Measurements from ENCODE around the gene CCNL1.
A peak's percentile ranks its signal among the peaks of the same experiment; 100 is the strongest.

CCNL1 gene

GRCh38 chr3:157145606-157146322, 14.2 kb downstream of the CCNL1 start:
- DNase-seq, result no peak

- DNase-seq, result no peak
These were observed 17.6 kb downstream of the CCNL1 start for GRCh38 chr3:157142315-157142714.

- no peak for DNase-seq
These were observed 19.9 kb downstream of the CCNL1 start for GRCh38 chr3:157139938-157140534.

GRCh38 chr3:157136647-157137387, 23.1 kb downstream of the CCNL1 start:
- no peak for DNase-seq

- no peak for DNase-seq
These were observed 24.1 kb downstream of the CCNL1 start for GRCh38 chr3:157135671-157136396.

- no peak for DNase-seq
These were observed 25.2 kb downstream of the CCNL1 start for GRCh38 chr3:157134620-157135191.

- DNase-seq, result no peak
These were observed 26.3 kb downstream of the CCNL1 start for GRCh38 chr3:157133434-157134320.

- no peak for DNase-seq
These were observed 27.0 kb downstream of the CCNL1 start for GRCh38 chr3:157132936-157133335.

GRCh38 chr3:157132341-157132740, 27.6 kb downstream of the CCNL1 start:
- no peak for DNase-seq

- no peak for DNase-seq
These were observed 28.1 kb downstream of the CCNL1 start for GRCh38 chr3:157131861-157132260.

GRCh38 chr3:157130467-157131251, 29.3 kb downstream of the CCNL1 start:
- peak; percentile 77 to 83 for DNase-seq

- DNase-seq, result peak in 1 of 2 donors; percentile 38
These were observed 30.0 kb downstream of the CCNL1 start for GRCh38 chr3:157129803-157130466.

- DNase-seq, result peak; percentile 18 to 60
These were observed 30.9 kb downstream of the CCNL1 start for GRCh38 chr3:157128771-157129681.

GRCh38 chr3:157127831-157128767, 31.8 kb downstream of the CCNL1 start:
- peak; percentile 59 to 74 for DNase-seq

GRCh38 chr3:157127268-157127667, 32.7 kb downstream of the CCNL1 start:
- no peak for DNase-seq

GRCh38 chr3:157126365-157126764, 33.6 kb downstream of the CCNL1 start:
- DNase-seq, result no peak

GRCh38 chr3:157125101-157125500, 34.8 kb downstream of the CCNL1 start:
- DNase-seq, result no peak

GRCh38 chr3:157123621-157124020, 36.3 kb downstream of the CCNL1 start:
- DNase-seq, result no peak
